CD4-positive, alpha-beta T cell treated with Interleukin-6 at 100 ng/mL for 8 hours (primary cell): ENCODE data around the gene CBFA2T3.
A peak's percentile ranks its signal among the peaks of the same experiment; 100 is the strongest.

ENCODE experiments used
- DNase-seq: peaks from one replicate; pipeline ENCODE4 v3.0.0-alpha.2; 2020; ENCODE audit warnings: mixed read lengths, low spot score

CBFA2T3 gene

GRCh38 chr16:88995746-88996535, 18.9 kb upstream of the CBFA2T3 start:
- DNase-seq = no peak

GRCh38 chr16:88995194-88995593, 18.2 kb upstream of the CBFA2T3 start:
- no peak for DNase-seq

- no peak for DNase-seq
Observed at GRCh38 chr16:88994695-88995094, 17.7 kb upstream of the CBFA2T3 start.

- DNase-seq = no peak
Observed at GRCh38 chr16:88993946-88994600, 17.1 kb upstream of the CBFA2T3 start.

- DNase-seq = peak; percentile 15
Observed at GRCh38 chr16:88993166-88993761, 16.3 kb upstream of the CBFA2T3 start.

DNA sequence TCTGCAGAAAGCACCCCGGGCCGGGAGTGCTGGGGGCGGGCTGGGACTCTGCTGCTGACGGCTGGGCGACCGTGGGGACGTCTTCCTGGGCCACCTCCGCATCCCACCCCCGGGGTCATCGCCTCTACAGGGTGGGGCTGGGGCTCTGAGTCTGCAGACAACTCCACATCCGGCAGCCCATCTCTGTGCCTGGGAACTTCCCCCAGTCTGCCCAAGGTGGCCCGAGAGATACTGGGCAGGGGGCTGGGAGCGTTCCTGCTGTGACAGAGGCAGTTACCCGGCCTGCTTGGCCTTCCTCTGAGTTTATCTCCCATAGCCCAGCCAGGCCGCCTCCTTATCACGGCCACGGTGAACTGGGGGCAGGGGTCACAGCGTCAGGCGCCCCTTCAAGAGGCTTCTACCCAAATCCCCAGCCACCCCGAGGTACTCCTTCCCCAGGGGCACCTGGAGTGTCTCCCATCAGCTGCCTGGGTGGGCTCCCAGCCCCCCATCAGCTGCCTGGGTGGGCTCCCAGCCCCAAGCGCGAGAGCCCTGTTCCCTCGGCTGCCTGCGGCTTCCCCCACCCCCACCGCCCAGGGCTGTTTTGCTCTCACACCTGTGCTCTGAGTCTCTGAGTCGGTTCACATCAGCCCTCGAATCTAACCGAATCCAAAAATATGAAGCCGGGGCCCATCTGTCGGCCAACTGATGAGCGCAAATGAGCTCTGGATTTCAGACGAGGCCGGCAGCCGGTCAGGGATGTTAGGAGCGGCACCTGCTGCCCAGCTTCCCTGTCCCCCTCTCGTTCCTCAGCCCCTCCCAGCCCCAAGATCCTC, 15.6 kb upstream of the CBFA2T3 start:
- DNase-seq = no peak

DNA sequence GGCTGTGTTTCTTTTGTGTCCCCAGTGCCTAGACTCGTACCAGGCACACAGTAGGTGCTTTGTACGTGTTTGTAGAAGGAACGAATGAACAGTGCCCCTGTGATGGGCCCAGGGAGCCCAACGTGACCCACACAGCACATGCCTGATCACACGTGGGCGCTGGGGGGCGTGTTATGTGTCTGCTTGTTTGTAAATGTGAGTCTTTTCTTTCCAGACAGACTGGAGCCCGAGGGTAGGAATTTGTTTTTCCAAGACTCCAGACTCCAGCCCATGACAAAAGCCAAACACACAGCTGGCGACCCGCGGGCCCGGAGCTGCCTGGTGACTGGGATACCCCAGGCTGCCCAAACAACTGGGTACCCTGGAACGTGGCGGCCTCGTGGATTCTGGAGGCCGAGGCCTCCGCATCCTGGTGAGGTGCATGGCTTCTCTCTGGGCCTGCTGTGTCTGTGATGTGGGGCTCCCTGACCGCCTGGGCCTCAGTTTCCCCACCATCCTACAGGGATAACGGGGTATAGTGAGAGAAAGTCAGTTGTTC, 14.9 kb upstream of the CBFA2T3 start:
- DNase-seq = no peak

GRCh38 chr16:88989852-88990547, 13.0 kb upstream of the CBFA2T3 start:
- DNase-seq = no peak

DNA sequence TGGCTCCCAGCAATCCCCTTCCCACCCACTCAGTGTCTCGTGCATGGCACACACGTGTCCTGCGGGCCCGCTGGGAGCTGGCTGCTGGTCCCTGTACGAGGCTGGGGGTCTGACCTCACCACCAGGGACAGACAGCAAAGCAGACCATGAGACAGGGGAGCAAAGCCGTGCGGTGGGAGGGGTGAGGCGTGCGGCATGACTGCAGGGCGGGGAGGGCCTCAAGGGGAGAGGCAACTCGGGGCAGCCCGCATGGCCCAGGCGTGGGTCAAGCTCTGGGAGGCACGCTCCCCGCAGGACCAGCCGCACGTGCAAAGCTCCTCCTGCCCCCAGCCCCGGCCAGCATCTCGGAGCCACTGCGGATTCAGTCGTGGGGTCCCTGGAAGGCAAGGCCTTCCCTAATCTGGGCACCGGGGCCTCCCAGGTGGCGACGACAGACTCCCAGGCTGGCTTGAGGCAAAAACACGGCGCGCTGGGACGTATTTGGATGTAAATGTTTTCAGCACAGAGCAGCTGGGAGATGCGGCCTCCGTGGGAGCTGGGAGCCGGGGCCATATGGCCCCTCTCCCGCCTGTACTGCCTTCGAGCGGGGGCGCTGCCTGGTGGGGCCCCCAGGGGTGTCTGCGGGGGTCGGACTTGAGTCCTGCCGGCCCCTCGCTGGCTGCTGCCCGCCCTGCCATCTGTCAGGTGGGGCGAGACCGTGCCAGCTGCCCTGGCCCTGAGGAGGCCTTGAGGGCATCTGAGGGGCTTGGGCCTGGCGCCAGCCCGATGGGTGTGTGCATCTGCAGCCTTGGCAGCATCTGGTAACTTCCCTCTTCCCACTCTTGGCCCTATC, 12.2 kb upstream of the CBFA2T3 start:
- no peak for DNase-seq

DNA sequence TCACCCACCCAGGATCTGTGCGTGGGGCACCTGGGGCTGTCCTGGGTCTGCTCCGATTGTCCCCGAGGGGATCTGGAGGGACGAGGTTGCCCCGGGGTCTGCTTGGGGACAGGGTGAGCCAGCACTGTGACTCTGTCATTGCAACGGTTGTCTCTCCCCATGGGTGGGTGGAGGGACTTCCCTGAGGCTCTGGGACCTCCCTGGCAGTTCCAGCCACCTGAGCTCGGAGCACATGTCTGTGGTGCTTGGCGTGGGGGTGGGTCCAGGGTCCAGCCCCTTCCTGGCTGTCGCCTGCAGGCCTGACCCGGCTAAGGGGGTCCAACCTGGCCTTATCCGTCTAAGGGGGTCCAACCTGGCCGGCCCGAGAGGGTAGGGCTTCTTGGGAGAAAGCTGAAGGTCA, 8.5 kb upstream of the CBFA2T3 start:
- DNase-seq = no peak

DNA sequence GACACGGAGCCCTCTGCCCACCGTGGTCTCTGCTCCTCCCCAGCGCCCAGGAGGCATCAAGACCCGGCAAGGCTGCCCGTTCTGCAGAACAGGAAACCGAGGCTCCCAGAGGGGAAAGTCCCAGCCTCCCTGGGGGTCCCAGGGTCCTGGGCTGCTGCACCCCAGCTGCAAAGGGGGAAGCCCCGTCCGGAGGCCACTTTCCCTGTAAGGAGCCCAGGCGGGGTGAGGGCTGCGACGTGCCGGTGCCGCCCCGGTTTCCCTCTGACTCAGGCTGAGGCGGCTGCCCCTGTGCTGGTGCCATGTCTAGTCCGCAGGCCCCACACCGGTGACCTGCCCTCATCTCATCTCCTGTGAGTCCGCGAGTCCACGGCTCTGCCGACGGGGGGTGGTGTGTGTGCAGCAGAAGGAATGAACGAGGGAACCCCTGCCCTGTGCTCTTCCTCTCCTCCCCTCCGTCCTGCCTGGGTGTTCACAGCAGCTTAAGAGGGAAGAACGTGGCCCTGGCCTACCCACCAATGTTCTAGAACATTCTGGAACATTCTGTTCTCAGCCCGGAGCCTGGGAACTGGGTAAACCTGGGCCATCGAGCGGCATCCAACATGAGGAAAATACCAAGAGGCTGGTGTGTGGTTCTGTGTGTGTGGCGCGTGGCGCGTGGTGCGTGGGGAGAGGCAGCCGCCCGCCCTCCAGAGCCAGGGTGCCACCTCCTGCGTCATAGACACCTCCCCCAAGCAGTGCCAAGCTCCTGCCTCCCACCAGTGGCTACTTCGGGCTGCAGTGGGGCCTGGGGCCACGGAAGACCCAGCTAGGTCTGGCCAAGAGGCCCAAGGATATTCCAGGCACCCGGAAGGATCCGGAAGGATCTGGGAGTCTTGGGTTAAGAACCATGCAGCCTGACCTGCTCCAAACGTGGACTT, 7.0 kb upstream of the CBFA2T3 start:
- DNase-seq = no peak

- no peak for DNase-seq
Observed at GRCh38 chr16:88983165-88983564, 6.2 kb upstream of the CBFA2T3 start.

DNA sequence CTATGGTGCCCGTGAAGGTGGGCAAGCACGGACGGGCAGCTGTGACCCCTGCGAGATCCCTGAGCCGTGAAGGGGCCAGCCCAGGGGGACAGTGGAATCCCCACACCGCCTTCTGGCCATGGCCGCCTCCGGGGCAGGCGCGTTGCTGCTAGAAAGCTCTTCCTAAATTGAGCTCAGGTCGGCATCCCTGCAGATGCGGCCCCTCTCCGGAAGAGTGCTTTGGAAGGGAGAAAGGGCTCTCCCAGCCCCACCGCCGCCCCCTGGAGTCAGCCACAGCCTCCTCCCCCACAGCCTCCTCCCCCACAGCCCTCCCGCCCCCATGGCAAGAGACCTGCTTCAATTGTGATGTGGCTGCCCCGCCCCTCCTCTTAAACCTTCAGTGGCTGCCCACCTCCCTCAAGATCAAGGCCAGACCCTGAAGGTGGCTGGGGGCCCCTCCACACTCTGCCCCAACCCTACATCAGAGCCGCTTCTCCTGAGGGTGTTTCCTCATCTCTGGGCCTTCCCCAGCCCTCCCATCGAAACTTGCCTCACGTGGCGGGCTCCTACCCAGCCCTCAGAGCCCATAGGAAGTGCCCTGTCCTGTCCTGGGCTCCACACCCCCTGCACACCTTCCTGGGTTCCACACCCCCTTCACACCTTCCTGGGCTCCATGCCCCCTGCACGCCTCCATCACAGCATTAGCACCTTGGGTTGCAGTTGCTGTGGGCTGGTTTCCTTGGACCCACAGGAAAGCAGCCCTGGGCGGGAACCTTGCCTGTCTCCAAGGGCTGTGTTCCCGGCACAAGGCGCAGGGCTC, 5.5 kb upstream of the CBFA2T3 start:
- no peak for DNase-seq

- DNase-seq = no peak
Observed at GRCh38 chr16:88979353-88980015, 2.5 kb upstream of the CBFA2T3 start.

GRCh38 chr16:88978608-88979346, 1.8 kb upstream of the CBFA2T3 start:
- DNase-seq = no peak

DNA sequence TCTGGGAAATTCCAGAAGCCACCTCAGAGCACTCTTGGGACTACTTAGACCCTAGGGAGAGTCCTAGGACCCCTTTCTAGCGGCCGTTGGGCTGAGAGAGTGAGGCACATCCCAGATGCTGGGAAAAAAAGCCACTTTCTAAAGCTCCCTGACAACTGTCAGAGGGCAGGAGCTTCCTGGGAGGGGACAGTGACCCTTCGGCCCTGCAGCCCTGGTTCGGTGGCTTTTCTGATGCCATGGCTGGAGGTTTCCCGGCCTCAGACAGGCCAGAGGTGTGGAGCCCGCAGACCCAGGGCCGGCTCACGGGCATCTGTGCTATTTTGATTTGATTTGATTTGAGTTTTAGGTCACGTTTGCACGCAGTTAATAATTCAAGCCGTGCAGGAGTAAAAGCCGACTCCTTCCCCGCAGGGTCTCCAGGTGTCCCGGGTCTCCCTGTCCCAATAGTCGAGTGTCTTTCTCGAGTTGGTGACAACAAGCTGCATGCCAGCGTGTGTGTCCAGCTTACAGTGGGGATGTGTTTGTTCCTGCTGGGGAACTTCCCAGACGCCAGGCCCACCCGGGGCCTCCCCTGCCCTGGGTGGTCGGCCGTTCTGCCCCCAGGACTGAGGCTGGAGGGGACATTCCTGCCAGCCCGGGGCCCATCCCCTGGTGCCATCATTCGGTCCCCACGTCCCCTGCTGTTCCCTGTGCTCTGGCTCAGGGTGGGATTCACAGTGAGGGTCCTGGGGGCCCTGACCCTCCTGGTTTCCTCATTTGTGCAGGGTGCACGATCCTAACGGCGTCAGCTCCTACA, 1.0 kb upstream of the CBFA2T3 start:
- no peak for DNase-seq
